ENCODE results near the gene RHBDL1. TPM values are rescaled to one million over a fixed set of nuclear protein-coding genes. Genes with fewer than 3 reads are reported as not detected.

RHBDL1 gene
- total RNA-seq, 1 donor, result 0.84 TPM

DNA sequence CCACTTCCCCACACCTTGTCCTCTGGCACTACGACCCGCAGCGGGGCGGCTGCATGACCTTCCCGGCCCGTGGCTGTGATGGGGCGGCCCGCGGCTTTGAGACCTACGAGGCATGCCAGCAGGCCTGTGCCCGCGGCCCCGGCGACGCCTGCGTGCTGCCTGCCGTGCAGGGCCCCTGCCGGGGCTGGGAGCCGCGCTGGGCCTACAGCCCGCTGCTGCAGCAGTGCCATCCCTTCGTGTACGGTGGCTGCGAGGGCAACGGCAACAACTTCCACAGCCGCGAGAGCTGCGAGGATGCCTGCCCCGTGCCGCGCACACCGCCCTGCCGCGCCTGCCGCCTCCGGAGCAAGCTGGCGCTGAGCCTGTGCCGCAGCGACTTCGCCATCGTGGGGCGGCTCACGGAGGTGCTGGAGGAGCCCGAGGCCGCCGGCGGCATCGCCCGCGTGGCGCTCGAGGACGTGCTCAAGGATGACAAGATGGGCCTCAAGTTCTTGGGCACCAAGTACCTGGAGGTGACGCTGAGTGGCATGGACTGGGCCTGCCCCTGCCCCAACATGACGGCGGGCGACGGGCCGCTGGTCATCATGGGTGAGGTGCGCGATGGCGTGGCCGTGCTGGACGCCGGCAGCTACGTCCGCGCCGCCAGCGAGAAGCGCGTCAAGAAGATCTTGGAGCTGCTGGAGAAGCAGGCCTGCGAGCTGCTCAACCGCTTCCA, 42.0 kb upstream of the RHBDL1 start:
- Histone ChIP-seq H3K9me3 (ENCODE audit: low read depth, low read length) (no peaks in the 10 kb centered on the region), H3K4me3 (ENCODE audit: low read length) (no peak overlapping the region), H3K27me3 (ENCODE audit: insufficient read depth, low read length) (no peaks in the 10 kb centered on the region), H3K4me1 (ENCODE audit: insufficient read depth, low read length) (peaks cover 23% of the 10 kb centered on the region)

DNA sequence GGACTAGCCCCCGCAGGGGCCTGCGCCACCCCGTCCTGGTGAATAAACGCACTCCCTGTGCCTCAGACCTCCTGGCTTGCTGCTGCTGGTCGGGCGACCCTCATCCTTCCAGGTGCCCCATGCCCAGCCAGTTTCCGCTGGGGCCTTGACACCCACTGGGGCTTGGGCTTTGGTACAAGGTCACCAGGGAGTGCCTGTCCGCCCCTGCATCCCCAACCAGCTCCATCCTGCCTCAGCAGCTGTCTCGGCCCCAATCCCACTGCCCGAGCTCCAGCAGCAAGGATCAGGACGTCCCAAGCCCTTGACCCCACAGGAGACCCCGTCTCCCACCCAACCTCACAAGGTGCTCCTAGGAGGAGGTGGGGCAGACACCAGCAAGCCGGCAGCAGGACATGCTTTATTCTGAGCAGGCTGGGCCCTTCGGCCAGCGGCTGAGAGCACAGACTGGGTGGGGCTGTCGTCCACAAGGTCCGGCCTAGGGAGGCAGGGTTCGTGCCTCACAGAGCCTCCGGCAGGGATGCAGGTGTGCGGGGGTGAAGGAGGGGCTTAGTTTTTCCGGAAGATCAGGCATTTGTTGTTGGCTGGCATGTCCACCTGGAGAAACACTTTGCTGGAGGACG, 41.3 kb upstream of the RHBDL1 start:
- H3K27me3 ChIP-seq (ENCODE audit: insufficient read depth, low read length), result no peaks in the 10 kb centered on the region
- no peak overlapping the region for H3K4me3 ChIP-seq (ENCODE audit: low read length)
- H3K4me1 ChIP-seq (ENCODE audit: insufficient read depth, low read length), result peaks cover 23% of the 10 kb centered on the region

DNA sequence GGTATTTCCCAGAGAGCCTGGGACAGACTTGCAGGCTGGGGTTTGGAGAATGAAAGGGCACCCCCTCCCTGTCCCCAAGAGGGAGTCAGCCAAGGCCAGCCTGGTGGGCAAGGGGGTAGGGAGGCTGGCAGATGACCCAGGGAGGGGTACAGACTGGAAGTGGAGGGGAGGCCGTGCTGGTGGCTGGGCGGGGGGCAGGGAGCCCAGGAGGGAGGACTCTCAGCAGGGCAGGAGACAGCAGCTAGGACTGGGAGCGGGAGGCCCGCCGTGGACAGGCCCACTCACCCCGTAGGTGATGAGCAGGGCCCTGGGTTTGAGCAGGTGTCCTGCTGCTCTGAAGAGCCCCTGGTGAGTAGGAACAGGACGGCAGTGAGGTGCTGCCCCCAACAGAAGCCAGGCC, 40.5 kb upstream of the RHBDL1 start:
- Histone ChIP-seq H3K4me1 (ENCODE audit: insufficient read depth, low read length) (peaks cover 23% of the 10 kb centered on the region), H3K27me3 (ENCODE audit: insufficient read depth, low read length) (no peaks in the 10 kb centered on the region), H3K4me3 (ENCODE audit: low read length) (no peak overlapping the region), H3K9me3 (ENCODE audit: low read depth, low read length) (no peaks in the 10 kb centered on the region)

More for the DNA sequence above, 41.3 kb upstream of the RHBDL1 start:
- no peaks in the 10 kb centered on the region for H3K9me3 ChIP-seq (ENCODE audit: low read depth, low read length)

DNA sequence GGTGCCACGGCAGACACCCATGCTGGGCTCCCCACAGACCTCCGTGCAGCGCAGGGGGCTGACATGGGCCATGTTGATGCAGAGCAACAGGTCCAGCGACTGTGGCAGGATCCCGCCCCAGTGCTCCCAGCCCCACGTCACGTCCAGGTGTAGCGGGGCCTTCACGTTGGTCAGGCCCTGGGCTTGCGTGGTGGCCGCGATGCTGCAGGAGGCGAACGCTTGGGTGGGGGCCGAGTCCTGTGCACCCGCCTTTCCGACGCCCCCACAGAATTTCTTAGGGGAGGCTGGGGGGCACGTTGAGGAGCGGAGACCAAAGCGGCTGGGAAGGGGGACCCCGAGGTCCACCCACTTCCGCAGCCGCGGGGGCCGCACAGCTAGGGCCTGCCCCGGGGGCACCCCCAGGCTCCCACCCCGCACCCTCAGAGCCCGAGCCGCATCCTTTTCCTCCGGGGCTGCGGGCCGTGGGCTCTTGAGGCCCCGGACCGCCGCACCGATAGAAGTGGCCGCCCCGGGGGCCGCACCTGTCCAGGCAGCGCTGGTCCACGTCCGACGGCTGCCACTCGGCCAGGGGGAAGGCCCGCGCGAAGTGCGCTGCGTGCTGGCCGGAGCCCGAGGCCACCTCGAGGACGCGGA, 39.8 kb upstream of the RHBDL1 start:
- H3K4me1 ChIP-seq (ENCODE audit: insufficient read depth, low read length), result peaks cover 23% of the 10 kb centered on the region
- peak overlapping the region; percentile 80 for H3K4me3 ChIP-seq (ENCODE audit: low read length)
- H3K9me3 ChIP-seq (ENCODE audit: low read depth, low read length), result no peaks in the 10 kb centered on the region
- H3K27me3 ChIP-seq (ENCODE audit: insufficient read depth, low read length), result no peaks in the 10 kb centered on the region

DNA sequence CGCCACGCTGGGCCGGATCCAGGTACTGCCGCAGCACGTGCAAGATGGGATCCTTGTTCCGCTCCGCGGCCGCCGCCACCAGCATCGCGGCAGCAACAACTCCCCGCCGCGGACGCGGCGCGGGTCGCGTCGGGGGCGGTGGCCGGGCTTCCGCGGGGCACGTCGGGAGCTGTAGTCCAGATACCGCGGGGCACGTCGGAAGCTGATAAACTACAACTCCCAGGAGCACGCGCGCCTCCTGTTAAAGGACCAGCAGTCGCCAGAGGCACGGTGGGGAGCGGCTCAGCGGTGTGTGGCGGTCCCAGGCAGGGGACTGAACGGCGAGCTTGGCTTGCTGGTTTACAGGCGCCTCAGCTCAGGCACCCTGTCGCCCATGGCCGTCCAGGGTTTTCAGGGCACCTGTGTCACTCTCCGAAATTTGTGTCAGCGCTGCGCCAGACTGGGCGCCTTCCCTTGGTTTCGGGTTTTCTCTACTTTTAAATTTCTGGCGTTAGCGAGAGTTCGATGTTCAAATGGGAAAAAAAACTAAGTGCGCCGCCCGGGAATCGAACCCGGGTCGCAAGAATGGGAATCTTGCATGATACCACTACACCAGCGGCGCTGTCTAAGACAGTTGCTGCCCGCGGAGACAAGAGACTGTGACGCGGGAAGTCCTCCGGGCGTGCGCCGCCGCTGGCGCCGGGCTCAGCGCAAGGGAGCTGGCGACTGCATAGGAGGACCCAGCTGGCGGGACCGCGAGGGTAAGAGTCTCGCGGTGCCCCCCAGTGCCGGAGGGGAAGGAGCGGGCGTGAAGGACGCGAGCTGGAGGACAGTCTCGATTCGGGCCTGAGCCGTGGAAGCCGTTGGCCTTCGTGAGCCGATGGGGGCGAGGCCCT, 39.0 kb upstream of the RHBDL1 start, which contains the start of gene METTL26:
Gene METTL26, minus strand, starts transcription at position 100 of the 875 bp plus-strand sequence. Its CDS starts 15 bp downstream, at position 85.
- no peaks in the 10 kb centered on the region for H3K27me3 ChIP-seq (ENCODE audit: insufficient read depth, low read length)
- H3K4me3 ChIP-seq (ENCODE audit: low read length), result peak within 1 kb of the TSS; percentile 80
- H3K4me1 ChIP-seq (ENCODE audit: insufficient read depth, low read length), result peaks cover 29% of the 10 kb centered on the region

DNA sequence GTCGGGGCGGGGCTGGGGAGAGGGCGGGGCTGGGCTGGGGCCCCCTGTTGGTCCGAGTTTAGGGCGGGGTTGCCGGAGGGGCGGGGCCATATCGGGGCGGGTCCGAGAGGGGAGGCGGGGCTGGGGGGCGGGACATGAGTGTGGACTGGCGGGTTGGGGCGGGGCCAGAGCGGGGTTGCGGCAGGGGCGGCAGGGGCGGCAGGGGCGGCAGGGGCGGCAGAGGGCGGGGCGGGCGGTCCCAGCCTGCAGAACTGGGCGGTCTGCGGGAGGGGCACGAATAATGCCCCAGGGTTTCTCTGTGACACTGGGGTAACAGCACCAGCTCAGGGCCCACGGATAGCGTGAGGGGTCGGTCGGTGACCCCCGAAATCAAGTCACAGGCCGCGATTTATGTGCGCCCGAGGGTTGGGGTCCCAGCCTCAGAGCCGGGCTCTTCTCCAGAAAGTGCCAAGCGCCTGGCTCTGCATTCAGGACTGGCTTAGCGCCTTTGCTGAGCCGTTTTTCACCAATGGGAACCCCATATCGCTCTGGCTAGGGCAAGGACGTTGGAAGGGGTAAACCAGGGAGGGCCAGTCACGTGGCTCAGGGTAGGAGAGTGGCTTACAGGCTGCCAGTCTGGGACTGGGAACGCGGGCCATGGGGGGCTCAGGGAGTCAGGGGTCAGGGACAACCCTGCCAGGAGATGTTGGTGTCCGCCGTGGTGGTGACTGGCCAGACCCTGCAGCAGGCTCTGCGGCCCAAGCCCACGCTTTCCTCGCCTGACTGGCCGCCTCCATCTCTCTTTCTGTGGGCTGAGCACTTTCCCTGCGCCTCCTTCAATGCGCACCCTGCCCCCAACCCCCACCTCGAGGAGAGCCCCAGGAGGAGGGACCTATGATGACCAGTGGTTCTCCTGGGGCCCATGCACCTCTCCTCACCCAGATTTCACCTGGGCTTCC, 38.1 kb upstream of the RHBDL1 start:
- Histone ChIP-seq H3K27me3 (ENCODE audit: insufficient read depth, low read length) (no peaks in the 10 kb centered on the region), H3K4me3 (ENCODE audit: low read length) (peak overlapping the region; percentile 80), H3K4me1 (ENCODE audit: insufficient read depth, low read length) (peaks cover 33% of the 10 kb centered on the region), H3K9me3 (ENCODE audit: low read depth, low read length) (no peaks in the 10 kb centered on the region)

More for the DNA sequence above, 39.0 kb upstream of the RHBDL1 start, which contains the start of gene METTL26:
- no peaks in the 10 kb centered on the region for H3K9me3 ChIP-seq (ENCODE audit: low read depth, low read length)

DNA sequence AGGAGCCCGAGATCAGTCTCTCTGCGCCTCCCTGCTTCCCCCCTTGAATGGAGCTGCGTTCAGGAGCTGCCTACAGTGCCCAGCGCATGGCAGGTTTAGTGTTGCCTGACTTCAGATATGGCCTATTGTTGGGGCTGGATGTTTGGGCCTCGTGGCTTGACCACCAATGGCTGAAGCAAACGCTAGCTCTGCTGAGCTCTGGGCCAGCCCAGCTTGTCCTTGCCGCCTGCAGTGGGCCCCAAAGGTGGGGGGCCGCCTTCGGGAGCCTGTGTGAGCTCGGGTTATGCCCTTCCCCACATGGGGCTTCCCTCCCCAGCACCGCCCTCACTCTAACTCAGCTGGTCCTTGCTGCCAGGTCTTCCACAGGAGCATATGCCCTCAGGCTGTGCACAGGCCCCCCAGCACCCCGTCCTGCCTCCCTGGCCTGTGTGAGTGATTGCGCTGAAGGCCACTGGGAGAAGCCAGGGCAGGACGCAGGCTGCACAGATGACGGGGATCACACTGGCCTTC, 37.4 kb upstream of the RHBDL1 start:
- peaks cover 40% of the 10 kb centered on the region for H3K4me1 ChIP-seq (ENCODE audit: insufficient read depth, low read length)
- no peaks in the 10 kb centered on the region for H3K9me3 ChIP-seq (ENCODE audit: low read depth, low read length)
- no peak overlapping the region for H3K4me3 ChIP-seq (ENCODE audit: low read length)
- H3K27me3 ChIP-seq (ENCODE audit: insufficient read depth, low read length), result no peaks in the 10 kb centered on the region

DNA sequence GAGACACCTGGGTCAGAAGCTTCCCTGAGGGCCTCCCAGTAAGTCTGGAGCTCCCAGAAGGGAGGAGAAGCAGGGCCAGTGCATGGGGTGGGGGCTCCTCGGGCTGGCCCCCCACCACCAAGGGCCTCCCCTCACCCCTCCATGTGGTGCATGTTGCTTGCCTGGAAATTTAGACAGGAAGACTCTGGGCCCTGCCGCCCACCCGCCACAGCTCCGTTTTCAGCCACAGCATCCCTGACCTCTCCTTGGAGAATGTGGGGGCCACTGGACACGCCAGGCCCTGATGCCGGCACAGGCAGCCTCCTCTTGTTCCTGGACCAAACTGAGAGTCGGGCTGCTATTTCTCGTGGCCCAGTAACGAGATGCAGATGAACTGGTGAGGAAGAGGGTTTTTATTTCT, 36.6 kb upstream of the RHBDL1 start:
- peaks cover 48% of the 10 kb centered on the region for H3K4me1 ChIP-seq (ENCODE audit: insufficient read depth, low read length)
- no peaks in the 10 kb centered on the region for H3K27me3 ChIP-seq (ENCODE audit: insufficient read depth, low read length)
- no peak overlapping the region for H3K4me3 ChIP-seq (ENCODE audit: low read length)
- H3K9me3 ChIP-seq (ENCODE audit: low read depth, low read length), result no peaks in the 10 kb centered on the region

DNA sequence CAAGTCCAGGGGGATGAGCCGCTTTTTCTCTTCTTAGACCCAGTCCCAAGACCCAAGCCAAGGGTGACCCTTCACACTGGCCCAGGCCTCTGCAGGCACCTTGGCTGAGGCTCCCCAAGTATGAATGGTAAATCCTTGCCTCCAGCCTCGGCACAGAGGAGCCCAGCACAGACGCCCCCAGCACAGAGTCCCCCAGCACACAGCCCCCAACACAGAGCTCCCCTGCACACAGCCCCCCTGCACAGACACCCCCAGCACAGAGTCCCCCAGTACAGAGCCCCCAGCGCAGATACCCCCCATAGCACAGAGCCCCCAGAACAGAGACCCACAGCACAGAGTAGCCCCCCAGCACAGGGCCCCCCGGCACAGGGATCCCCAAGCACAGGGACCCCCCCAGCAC, 34.9 kb upstream of the RHBDL1 start:
- no peaks in the 10 kb centered on the region for H3K9me3 ChIP-seq (ENCODE audit: low read depth, low read length)
- no peak overlapping the region for H3K4me3 ChIP-seq (ENCODE audit: low read length)
- no peaks in the 10 kb centered on the region for H3K27me3 ChIP-seq (ENCODE audit: insufficient read depth, low read length)
- peaks cover 39% of the 10 kb centered on the region for H3K4me1 ChIP-seq (ENCODE audit: insufficient read depth, low read length)

DNA sequence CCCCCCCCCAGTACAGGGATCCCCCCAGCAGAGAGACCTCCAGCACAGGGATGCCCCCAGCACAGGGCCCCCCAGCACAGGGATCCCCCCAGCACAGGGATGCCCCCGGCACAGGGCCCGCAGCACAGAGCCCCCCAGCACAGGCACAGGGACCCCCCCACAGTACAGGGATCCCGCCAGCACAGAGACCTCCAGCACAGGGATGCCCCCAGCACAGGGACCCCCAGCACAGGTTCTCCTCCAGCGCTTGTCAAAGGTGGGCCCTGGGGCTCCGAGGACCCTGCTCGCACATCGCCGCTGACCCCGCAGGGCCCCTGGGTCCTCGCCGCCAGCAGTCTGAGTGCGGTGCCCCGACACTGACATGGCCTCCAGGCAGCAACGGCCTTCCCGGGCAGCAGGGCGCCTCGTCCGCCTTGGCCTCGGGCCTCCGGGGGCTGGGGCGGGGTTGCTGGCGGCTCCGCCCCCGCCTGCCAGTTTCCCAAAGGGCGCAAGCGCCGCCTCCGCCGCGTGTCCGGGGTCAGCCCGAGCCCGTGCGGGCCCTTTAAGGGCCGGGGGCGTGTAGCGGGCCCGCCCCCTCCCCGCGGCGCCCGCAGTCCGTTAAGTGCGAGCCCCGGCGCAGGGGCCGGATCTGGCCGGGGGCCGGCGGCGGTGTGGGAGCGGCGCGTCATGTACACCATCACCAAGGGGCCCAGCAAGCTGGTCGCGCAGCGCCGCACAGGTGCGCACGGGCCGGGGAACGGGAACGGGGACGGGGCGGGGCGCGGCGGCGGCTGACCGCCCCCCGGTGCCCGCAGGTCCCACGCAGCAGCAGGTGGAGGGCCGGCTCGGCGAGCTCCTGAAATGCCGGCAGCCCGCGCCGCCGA, 33.9 kb upstream of the RHBDL1 start, which contains the start of gene MCRIP2:
Gene MCRIP2, plus strand, starts transcription at position 503 of the 863 bp plus-strand sequence. Its CDS starts 164 bp downstream, at position 667.
- H3K4me1 ChIP-seq (ENCODE audit: insufficient read depth, low read length), result peaks cover 35% of the 10 kb centered on the region
- H3K4me3 ChIP-seq (ENCODE audit: low read length), result peak within 1 kb of the TSS; percentile 52
- H3K9me3 ChIP-seq (ENCODE audit: low read depth, low read length), result no peaks in the 10 kb centered on the region
- H3K27me3 ChIP-seq (ENCODE audit: insufficient read depth, low read length), result no peaks in the 10 kb centered on the region

DNA sequence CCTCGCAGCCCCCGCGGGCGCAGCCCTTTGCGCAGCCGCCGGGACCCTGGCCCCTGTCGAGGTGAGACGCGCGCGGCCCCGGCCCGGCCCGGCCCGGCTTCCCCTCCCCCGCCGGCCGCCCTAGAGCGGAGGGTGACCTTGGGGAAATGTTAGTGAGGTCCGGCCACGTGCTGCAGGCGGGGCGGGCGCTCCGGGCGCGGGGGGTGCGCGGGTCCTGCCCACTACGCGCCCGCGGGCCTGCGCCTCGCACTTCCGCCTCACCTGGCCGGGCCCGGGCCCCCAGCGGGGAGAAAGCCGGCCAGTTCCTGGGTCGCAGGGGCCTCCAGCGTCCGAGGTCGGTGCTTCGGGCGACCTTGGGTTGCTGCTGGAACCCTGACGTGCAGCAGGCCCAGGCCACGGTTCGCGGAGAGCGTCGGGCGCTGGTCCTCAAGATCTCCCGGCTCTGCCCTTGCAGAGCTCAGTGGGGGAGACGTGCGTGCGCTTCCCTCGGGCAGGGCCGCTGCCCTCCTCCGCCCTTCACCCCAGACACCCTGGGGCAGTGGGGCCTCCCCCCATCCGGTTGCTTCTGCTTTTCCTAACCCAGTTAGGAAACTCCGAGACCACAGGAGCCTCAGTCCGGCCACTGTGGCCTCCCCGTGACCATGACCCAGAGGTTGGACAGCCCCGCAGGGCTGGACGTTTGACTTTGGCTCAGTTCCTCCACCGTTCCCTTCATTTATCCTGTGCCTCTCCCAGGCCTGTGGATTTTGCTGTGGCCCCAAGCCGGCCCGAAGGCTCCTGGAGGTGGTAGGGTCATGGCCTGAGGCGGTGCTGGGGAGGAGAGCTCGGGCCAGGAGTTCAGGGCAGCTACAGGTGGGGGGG, 33.1 kb upstream of the RHBDL1 start:
- H3K4me1 ChIP-seq (ENCODE audit: insufficient read depth, low read length), result peaks cover 32% of the 10 kb centered on the region
- no peaks in the 10 kb centered on the region for H3K27me3 ChIP-seq (ENCODE audit: insufficient read depth, low read length)
- peak overlapping the region; percentile 52 for H3K4me3 ChIP-seq (ENCODE audit: low read length)
- H3K9me3 ChIP-seq (ENCODE audit: low read depth, low read length), result no peaks in the 10 kb centered on the region

DNA sequence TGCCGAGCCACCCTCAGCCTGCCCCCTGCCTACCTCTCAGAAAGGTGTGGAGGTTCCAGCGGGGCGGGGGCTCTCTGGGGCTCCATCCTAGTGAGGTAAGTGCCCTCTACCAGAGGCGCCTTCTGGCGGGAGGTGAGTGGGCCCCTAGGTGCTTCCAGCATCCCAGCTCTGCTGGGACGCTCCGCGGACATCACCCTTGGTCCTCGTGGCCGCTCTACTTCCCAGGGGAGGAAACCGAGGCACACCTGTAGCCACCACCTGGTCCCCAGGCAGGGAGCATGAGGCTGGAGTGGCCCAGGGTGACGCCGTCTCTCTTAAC, 32.5 kb upstream of the RHBDL1 start:
- Histone ChIP-seq H3K9me3 (ENCODE audit: low read depth, low read length) (no peaks in the 10 kb centered on the region), H3K4me1 (ENCODE audit: insufficient read depth, low read length) (peaks cover 29% of the 10 kb centered on the region), H3K27me3 (ENCODE audit: insufficient read depth, low read length) (no peaks in the 10 kb centered on the region), H3K4me3 (ENCODE audit: low read length) (no peak overlapping the region)

All from mononuclear cell (primary cell).